Measurements from ENCODE around the gene CTSW. TPM values are rescaled to one million over a fixed set of nuclear protein-coding genes. Genes with fewer than 3 reads are reported as not detected.

Gene CTSW
- polyA plus RNA-seq, 4 donors, result 0.92 to 1.4 (median 1.1) TPM

DNA sequence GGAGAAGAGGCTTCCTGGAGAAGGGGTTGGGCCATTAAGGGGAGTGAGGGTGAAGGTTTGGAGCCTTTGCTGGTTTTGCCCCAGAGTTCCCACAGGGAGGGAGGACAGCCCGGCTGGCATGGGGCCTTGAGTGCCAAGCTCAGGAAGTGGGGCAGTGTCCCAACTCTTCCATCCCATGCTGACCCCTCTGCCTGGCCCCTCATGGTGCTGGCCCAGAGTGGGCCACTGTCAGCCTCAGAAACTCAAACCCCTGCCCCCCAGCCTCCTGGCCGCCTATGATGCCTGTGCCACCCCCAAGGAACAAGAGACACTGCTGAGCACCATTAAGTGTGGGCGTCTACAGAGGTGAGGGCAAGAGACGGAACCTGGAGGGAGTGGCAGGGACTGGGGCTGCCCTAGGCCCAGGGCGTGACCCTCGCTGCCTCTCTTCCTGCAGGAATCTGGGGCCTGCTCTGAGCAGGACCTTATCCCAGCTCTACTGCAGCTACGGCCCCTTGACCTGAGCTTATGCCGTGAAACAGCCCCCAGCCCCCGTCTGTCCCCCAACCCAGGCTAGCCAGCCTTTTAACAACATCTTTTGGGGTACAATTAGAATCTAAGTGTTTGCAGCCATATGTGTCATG, 14.0 kb upstream of the CTSW start:
- DNase-seq (ENCODE audit: low read depth in 4 of 4, low spot score in 3 of 4), result no peak

DNA sequence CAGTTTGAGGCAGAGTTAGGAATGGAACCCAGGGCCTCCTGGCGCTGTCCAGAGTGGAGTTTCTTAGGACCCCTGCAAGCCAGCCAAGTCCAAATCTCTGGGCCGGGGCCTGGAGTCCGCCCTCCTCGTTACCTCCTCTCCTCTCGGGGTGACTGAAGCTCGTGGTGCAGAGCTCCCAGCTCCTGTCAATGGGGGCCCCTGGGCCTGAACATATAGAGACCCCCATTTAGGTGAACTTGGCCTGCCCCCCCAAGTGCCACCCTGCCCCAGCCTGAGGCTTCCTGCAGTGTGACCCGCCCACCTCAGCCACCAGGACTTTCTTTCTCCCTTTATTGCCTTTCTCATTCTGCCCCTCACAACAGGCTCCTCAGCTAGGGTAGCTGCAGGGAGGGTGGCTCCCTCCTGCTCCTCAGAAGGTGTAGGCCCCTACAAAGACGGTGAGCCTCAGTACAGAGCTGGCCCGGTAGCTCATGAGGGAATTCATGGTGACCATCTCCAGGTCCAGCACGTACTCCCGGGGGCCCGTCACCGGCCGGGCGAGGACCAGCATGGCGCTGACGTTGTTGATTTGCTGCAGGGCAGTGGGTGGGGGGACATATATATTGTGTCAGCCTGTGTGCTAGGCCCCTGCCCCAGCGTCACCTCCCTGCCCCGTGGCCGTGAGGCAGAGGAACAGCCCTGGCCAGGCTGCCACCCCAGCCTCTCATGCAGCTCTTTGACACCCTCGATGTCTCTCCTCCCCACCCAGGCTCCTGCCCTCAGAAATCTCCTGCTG, 12.9 kb upstream of the CTSW start:
- no peak for DNase-seq (ENCODE audit: low read depth in 4 of 4, low spot score in 3 of 4)

DNA sequence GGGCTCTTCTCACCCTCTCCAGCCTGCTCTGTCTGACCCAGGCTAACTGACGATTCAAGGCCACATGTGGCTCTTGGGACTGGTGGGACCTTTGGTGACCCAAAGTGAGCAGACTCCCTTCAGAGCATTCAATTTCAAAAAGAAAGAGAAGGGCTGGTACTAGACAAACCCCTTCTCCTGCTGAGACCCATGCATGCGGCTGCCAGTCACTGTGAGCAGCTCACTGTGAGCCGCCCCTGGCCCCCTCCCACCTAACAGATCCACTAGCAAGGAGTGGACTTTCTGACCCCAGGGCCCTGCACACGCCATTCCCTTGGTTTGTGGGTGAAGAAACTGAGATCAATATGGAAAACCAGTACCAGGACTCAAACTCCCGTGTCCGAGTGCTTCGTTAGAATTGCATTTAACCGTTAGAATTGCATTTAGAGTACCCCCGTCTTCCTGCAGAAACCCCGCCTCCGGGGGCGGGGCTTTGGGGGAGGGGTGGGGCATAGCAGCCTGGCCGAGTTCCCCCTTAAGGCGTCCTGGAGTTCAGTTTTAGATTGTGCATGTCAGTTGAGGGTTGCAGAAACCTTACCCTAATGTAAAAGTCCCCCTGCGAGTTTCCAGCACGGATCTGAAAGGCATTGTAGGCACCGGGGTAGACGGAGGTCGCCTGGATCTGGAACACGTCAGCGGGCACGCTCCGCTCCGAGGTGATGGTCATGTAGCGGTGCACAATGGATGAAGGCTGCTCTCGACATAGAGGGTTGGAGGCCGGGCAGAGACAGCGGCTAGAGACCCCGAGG, 12.2 kb upstream of the CTSW start:
- DNase-seq (ENCODE audit: low read depth in 4 of 4, low spot score in 3 of 4), result no peak

DNA sequence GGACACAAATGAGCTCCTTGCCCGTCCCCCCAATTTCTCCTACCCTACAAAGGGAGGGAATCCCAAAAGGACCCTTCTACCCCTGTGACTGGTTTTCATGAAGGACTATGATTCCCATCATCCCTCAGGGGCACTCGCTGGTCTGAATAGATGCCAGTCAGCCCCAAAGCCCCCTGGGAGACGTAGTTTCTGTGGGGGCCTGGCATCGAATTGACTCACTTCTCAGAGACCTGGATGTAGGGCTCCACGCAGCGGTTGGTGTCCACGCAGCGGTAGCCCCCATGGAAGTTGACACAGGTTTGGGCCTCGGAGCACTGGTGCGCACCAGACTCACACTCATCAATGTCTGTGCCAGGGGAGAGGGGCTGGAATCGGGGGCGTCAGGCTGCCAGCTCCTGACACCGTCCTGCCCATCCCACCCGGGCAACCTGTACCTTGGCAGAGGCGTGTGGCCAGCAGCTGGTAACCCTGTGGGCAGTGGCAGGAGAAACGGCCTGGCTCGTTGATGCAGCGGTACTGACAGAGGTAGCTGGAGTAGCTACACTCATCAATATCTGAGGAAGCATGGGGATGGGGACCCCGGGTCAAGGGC, 11.5 kb upstream of the CTSW start:
- DNase-seq (ENCODE audit: low read depth in 4 of 4, low spot score in 3 of 4), result no peak

DNA sequence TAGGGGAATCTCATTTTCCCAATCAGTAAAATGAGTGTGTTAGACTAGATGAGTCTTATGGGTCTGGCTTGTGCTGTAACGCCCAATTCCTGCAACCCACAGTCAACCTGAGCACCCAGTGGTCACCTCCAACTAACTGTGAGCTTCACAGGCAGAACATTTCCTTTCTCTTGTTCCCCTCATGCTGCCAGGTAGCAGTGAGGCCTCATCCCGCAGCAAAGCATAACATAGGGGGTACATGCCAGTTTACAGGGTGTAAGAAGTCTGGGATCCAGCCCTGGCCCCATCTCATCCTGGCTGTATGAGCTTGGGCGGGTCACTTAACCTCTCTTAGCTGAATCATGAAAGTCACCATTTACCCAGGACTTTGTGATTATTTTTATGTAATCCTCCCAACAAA, 10.7 kb upstream of the CTSW start:
- no peak for DNase-seq (ENCODE audit: low read depth in 4 of 4, low spot score in 3 of 4)

DNA sequence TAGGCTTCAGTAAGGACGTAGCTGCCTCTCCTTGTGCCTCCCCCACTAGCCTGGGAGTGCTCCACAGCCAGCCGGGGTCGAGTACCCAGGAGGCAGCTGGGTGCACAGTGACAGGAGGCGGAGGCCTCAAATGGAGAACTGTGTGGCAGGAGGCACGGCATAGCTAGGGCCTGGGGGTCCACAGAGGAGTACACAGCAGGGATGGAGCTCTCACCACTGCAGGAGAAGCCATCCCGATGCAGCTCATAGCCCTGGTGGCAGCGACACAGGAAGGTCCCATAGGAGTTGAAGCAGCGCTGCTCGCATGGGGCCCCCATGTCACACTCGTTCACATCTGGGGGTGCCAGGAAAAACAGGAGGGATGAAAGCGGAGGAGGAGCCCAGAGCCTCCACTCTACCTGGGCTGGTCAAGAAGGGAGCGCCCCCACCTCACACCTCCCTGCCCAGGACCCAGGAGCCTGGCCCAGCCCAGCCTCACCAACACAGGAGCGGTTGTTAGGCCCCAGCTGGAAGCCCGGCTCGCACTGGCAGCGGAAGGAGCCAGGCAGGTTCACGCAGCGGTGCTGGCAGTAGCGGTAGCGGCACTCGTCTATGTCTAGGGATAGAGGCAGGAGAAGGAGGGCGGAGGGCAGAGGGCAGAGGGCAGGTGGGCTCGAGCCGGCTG, 9.9 kb upstream of the CTSW start:
- no peak for DNase-seq (ENCODE audit: low read depth in 4 of 4, low spot score in 3 of 4)

DNA sequence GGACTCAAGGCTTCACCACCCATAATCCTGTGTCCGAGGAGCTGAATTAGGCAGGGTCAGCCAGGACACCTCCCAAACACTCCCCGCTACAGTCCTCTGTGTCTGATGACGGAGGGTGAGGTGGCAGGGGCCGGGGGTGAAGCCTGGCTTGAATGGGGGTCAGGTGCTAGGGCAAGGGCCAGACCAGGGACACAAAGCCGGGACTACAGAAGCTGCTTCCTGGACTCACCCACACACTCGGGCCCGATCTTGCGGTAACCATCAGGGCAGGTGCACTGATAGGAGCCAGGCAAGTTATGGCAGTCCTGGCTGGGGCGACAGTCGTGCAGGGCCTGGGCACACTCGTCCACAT, 9.4 kb upstream of the CTSW start:
- DNase-seq (ENCODE audit: low read depth in 4 of 4, low spot score in 3 of 4), result no peak

DNA sequence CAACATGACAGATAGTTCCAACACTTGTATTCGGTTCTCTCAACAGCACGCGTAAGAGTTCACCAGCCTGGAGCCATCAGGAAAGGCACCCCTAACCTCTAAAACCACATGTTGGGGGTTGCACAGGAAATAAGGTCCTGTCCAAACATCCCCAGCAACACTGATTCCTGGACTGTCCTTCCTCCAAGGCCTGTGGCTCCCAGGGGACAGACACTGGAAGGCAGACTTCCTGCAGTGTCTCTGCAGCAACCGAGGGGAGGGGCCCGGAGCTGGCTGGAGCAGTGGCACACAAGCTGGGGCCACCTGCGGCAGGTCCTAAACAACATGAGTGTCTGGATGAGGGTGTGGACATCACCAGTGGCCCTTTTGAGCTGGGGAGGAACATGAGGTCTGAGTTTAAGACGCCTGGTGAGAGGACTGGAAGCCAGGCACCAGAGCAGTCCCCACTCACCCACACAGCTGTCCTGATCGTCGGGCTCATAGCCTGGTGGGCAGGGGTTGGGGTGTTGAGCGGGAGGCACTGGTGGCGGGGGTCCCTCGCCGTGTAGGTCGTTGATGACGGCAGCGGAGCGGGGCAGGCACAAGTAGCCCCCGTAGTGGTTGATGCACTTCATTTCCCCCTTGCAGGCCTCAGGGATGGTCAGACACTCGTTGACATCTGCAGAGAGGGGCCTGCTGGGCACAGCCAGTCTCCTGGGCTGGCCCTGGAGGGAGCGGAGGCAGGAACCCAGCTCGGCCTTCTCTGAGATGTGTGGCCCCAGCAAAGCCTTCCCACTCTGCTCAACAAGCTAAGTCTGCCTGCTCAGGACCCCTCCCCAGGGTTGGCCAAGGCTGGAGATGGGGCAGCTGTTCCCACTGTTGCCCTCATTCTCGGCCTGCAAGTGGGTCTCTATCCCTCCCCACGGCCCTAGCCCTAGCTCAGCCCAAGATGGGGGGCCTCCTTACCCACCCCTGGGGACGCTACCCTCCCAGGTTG, 8.6 kb upstream of the CTSW start:
- DNase-seq (ENCODE audit: low read depth in 4 of 4, low spot score in 3 of 4), result no peak

DNA sequence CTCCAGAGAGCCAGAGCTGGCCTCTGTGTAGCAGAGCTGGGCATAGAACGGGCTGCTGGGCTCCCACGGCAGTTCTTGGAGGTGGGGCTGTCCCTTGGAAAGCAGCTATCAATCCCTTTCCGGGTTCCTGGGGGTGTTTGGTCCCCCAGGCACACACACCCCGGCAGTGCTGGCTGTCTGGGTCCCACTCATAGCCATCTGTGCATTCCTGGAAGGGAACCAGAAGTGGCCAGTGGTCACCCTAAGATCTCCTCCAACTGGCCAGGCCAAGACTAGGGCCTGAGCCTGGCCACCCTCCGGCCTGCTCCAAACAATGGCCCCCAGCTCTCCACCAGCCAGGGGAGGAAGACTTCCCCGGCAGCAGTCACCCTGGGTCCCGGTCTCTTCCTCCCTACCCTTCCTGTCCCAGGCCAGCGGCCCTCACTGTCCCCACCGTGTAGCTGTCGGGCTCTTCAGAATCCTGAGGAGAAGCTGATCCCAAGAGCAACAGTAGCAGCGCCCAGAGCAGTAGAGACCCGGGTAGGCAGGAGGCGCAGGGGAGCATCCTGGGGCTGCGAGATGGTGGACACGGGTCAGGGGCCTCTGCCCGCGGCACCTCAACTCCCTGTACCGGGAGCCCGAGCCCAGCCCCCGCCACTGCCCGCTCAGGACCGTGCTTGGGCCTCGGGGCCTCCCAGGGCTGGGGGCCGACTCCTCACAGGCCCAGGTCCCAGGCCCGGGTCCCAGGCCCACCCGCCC, 7.7 kb upstream of the CTSW start:
- DNase-seq (ENCODE audit: low read depth in 4 of 4, low spot score in 3 of 4), result no peak

DNA sequence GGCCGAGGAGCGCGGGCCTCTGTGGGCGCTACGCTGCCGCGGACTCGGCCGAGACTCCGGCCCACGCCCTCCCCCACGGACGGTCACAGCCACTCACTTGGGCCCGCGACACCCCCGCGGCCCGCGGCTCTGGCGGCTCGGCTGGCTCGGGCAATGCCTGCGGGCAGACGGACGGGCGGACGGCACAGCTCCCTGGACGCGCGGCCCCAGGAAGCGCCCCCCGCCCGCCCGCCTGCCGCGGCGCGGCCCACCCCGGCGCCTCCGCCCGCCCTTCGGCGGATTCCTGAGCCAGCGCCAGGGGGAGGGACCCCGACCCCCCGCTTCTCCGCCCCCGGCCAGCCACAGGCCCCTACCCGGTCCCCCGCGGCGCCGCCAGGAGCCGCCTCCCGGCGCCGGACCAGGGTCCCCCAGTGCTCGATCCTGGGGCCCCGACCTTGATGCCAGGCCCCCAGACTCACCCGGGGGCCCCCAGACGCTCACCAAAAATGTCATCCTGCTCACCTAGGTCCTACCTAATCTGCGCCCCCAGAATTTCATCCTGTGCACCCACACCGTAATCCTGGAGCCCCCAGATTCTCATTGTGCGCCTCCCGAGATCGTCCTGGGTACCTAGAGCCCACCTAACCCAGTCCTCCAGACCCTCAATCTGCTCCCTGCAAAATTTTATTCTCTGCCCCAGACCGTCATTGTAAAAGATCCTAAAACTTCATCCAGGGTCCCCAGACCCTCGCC, 6.9 kb upstream of the CTSW start, which contains the start of gene EFEMP2:
Gene EFEMP2 (minus strand): TSS at position 215 of the 732 bp plus-strand sequence. CDS start 446 bp downstream, outside the sequence.
- DNase-seq (ENCODE audit: low read depth in 4 of 4, low spot score in 3 of 4), result no peak

DNA sequence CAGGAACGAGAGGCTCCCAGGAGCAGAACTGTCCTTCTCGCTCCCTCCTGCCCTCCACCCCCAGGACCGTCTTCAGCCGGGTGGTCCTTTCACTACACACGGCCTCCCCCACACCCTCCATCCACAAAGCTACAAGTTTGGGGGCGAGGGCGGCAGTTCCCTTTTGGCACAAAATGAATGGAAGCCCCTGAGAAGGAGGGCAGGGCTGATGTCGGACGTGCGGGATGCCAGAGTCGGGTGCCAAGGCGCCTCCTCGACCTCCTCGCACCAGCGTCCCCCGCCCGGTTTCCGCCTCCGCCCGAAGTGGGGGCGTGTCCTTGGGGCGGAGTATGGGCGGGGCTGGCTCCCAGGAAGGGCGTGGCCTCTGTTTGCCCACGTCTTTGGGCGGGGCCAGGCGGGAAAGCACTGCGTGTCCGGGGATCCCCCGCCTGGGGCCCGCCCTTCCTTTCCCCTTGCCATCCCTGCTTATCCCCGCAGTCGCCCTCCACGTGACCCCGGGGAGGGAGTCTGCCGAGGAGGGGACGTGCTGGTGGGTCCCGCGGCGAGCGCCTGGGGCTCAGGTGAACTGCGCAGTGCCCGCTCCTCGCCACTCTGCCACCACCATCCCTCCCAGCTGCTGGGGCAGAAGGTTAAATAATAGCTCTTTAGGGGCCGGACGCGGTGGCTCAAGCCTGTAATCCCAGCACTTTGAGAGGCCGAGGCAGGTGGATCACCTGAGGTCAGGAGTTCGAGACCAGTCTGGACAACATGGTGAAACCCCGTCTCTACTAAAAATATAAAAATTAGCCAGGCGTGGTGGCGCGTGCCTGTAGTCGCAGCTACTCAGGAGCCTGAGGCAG, 6.1 kb upstream of the CTSW start:
- peak in 3 of 4 donors; percentile 79 to 86 (median 80) for DNase-seq (ENCODE audit: low read depth in 4 of 4, low spot score in 3 of 4)

DNA sequence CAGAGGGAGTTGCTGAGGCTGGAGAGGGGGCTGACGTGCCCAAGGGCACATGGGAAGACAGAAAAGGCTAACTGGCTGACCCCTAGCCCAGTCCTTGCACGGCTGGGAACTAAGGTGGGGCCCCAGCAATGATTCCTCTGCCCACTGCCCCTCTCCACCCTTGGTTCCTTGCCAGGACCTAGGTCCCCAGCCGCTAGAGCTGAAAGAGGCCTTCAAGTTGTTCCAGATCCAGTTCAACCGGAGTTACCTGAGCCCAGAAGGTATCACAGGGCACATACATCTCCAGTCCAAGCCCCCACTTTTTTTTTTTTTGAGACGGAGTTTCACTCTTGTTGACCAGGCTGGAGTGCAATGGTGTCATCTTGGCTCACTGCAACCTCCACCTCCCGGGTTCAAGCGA, 390 bp downstream of the CTSW start:
- DNase-seq (ENCODE audit: low read depth in 4 of 4, low spot score in 3 of 4), result no peak

DNA sequence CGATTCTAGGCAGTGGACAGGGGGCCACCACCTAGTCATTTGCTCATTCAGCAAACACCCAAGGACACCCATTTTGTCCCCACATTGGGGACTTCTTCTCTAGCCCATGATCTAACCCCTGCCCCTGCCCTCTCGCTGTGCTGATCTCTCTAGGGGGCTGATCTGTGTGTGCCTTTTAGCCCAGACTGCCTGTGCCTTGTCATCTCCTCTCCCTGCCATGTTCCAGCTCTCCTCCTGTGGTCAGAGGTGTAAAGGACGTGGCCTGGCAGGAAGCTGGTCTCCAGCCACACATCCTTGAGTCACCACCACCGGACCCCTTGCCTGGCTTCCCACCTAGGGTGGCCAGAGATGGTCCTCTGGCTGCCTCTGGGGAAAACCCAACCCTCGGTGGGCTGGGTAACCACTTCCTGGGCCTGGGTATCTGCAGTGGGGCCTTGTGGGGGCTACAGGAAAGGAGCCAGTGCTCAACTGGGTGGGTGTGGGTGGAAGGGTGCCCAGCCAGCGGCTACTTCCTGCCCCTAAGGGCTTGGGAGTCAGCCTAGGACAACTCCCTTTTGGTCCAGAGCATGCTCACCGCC, 1.3 kb downstream of the CTSW start:
- no peak for DNase-seq (ENCODE audit: low read depth in 4 of 4, low spot score in 3 of 4)

DNA sequence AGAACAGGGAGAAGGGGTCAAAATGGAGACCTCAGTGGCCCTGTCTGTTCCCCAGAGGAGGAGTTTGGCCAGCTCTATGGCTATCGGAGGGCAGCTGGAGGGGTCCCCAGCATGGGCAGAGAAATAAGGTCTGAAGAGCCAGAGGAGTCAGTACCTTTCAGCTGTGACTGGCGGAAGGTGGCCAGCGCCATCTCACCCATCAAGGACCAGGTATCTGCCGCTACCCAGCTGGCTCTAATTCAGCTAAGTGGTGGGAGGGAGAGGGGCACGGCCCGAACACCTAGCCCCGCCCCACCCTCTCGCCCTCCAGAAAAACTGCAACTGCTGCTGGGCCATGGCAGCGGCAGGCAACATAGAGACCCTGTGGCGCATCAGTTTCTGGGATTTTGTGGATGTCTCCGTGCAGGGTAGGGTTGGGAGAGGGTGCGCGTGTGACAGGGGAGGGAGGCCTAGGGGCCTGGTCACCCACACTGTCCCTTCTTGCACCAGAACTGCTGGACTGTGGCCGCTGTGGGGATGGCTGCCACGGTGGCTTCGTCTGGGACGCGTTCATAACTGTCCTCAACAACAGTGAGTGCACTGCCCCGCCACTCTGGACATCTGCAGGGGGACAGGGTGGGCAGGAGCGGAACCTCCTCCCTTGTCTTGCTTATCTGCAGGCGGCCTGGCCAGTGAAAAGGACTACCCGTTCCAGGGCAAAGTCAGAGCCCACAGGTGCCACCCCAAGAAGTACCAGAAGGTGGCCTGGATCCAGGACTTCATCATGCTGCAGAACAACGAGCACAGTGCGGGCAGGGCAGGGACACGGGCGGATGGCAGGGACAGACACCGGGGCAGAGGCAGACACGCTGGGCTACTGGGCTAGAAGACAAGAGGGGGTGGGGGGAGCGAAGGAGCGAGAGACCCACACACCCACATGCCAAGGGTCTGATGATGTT, 2.8 kb downstream of the CTSW start:
- DNase-seq (ENCODE audit: low read depth in 4 of 4, low spot score in 3 of 4), result no peak

DNA sequence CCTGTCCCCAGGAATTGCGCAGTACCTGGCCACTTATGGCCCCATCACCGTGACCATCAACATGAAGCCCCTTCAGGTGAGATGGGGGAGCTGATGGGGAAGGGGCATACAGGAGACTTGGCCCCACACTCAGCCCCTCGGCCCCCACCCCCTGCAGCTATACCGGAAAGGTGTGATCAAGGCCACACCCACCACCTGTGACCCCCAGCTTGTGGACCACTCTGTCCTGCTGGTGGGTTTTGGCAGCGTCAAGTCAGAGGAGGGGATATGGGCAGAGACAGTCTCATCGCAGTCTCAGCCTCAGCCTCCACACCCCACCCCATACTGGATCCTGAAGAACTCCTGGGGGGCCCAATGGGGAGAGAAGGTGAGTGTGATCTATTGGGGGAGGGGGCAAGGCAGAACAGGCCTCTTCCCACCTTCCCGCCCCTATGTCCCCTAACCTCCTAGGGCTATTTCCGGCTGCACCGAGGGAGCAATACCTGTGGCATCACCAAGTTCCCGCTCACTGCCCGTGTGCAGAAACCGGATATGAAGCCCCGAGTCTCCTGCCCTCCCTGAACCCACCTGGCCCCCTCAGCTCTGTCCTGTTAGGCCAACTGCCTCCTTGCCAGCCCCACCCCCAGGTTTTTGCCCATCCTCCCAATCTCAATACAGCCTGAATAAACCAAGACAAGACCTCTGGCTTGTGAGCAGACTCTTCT, 3.6 kb downstream of the CTSW start:
- DNase-seq (ENCODE audit: low read depth in 4 of 4, low spot score in 3 of 4), result no peak
